ENCODE data around the gene EDN2.

The EDN2 gene

DNA sequence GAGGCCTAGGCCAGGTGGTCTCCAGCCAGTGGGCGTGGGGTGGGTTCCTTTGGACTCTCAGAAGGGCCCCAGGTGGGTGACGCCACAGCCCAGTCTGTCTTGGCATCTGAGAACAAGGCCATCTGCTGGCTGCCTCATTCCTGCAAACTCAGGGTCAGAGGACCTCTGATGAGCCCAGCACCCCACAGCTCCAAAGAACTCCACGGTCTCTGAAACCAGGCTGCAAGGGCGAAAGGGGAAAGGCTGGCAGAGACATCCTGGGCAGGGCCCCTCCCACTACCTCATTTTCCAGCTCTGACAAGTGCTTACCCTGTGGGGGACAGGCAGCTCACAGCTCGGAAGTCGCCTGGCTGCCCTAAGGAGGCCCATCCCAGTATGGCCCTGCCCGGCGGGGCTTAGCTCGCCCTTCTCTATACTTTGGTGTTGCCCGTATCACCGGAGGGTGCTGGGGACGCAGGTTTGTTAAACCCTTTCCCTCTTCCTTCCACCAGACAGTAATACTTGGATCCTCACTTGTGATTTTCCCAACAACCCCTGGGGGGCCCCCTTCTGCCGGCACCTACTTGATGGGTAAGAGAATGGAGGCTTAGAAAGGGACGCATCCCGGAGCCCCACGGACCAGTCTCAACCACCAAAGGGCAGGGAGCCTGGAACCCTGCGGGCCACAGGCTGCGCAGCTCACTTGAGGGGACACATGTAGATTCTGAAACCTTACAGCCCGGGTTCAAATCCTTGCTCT is 10.9 kb upstream of the EDN2 start (continued):
- TF ChIP-seq ZNF24 (tag by site-specific recombination; IDR thresholded peaks at IDR 0.05), result no peak
- TF ChIP-seq, protein P1, sequence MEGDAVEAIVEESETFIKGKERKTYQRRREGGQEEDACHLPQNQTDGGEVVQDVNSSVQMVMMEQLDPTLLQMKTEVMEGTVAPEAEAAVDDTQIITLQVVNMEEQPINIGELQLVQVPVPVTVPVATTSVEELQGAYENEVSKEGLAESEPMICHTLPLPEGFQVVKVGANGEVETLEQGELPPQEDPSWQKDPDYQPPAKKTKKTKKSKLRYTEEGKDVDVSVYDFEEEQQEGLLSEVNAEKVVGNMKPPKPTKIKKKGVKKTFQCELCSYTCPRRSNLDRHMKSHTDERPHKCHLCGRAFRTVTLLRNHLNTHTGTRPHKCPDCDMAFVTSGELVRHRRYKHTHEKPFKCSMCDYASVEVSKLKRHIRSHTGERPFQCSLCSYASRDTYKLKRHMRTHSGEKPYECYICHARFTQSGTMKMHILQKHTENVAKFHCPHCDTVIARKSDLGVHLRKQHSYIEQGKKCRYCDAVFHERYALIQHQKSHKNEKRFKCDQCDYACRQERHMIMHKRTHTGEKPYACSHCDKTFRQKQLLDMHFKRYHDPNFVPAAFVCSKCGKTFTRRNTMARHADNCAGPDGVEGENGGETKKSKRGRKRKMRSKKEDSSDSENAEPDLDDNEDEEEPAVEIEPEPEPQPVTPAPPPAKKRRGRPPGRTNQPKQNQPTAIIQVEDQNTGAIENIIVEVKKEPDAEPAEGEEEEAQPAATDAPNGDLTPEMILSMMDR (tag by site-specific recombination; IDR thresholded peaks at IDR 0.05), result peak; percentile 21; the same call in 1 of the 2 replicates
- TF ChIP-seq ZNF335 (tag by site-specific recombination; conservative IDR thresholded peaks at IDR 0.05), result peak; percentile 16; the same call in 1 of the 2 replicates
- peak; percentile 38; the same call in 1 of the 2 replicates for TF ChIP-seq ZIC2 (tag by site-specific recombination; IDR thresholded peaks at IDR 0.05)
- TF ChIP-seq ZNF2 (tag by site-specific recombination; IDR thresholded peaks at IDR 0.05), result peak; percentile 38; the same call in 1 of the 2 replicates
- peak; percentile 23; the same call in 1 of the 2 replicates for TF ChIP-seq ZNF654 (tag by site-specific recombination; IDR thresholded peaks at IDR 0.05; ENCODE audit: low read depth)
- no peak for TF ChIP-seq ZNF248 (tag by site-specific recombination; IDR thresholded peaks at IDR 0.05)
- TF ChIP-seq ZNF423 (tag by site-specific recombination; IDR thresholded peaks at IDR 0.05), result no peak
- TF ChIP-seq ZNF184 (tag by site-specific recombination; IDR thresholded peaks at IDR 0.05), result no peak
- TF ChIP-seq ZNF10 (tag by site-specific recombination; IDR thresholded peaks at IDR 0.05), result 0 out of 2 replicates have a peak, but pooled peaks have one; percentile 31

DNA sequence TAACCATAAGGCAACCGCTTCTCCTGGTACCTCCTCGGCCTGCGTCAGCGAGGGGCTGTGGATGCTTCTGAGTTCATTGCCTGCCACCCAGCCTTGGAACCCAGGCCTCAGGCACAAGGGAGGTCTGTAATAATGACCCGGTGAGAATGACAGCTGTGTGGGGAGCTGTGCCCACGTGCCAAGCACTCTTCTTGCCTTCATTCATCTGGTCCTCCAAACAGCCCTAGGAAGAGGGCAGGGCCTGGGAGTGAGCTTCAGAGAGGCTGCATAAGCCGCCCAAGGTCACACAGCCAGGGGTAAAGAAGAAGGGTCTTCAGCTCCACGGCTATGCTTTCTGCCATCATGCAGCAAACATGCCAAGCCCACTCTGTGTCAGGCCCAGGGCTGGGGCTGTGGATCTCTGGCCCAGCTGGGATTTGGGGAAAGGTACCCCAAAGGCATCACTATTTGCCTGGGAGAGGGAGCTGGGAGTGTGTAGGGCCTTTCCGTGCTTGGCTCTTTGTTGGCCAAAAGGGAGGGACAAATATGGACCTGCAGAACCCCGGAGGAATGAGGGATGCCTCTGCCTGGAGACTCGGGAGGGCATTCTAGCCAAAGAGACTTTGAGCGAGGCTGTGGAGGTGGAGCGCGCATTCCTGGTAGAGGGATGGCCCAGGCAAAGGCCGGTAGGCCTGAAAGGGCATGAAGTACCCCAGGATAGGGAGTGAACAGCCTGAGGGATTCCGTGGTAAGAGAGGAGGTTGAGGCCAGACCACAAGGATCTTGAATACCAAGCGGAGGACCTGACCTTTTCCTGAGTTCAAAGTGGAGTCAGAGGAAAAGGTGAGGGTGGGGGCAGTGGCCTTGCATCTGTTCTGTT is 10.1 kb upstream of the EDN2 start:
- ChIA-PET CTCF (interaction anchor here (0.7 to 3.9 kb wide), 7 partner anchors 9 to 220 kb away, joined by 3 to 34 read pairs (median 4); partner anchors contain the start of gene EDN2), POLR2A (no interaction called here)
- no peaks in the 10 kb centered on the region for H3K36me3 ChIP-seq (ENCODE audit: control insufficient read depth in 2 of 2, insufficient read depth in 1 of 2, low read length in 2 of 2)
- H3K9me3 ChIP-seq (ENCODE audit: control insufficient read depth, insufficient read depth, low read depth, low read length), result no peaks in the 10 kb centered on the region
- no peak overlapping the region for H3K27ac ChIP-seq (ENCODE audit: extremely low read depth, low read depth, low read length)
- H3K4me1 ChIP-seq (ENCODE audit: control insufficient read depth, insufficient read depth, low read length), result peaks cover 2% of the 10 kb centered on the region
- no peak overlapping the region for H3K4me3 ChIP-seq (ENCODE audit: low read depth, low read length)
- TF ChIP-seq BCL11B (tag by site-specific recombination; IDR thresholded peaks at IDR 0.05; ENCODE audit: low read depth), result no peak
- no peak for TF ChIP-seq SALL2 (tag by site-specific recombination; IDR thresholded peaks at IDR 0.05; ENCODE audit: borderline replicate concordance)
- TF ChIP-seq ZNF701 (tag by site-specific recombination; IDR thresholded peaks at IDR 0.05), result no peak
- TF ChIP-seq ZNF561 (tag by site-specific recombination; IDR thresholded peaks at IDR 0.05; ENCODE audit: borderline replicate concordance), result no peak
- TF ChIP-seq, protein P2, sequence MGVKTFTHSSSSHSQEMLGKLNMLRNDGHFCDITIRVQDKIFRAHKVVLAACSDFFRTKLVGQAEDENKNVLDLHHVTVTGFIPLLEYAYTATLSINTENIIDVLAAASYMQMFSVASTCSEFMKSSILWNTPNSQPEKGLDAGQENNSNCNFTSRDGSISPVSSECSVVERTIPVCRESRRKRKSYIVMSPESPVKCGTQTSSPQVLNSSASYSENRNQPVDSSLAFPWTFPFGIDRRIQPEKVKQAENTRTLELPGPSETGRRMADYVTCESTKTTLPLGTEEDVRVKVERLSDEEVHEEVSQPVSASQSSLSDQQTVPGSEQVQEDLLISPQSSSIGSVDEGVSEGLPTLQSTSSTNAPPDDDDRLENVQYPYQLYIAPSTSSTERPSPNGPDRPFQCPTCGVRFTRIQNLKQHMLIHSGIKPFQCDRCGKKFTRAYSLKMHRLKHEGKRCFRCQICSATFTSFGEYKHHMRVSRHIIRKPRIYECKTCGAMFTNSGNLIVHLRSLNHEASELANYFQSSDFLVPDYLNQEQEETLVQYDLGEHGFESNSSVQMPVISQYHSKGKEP (tag by site-specific recombination; IDR thresholded peaks at IDR 0.05), result no peak
- no peak for TF ChIP-seq ZNF23 (tag by site-specific recombination; IDR thresholded peaks at IDR 0.05; ENCODE audit: borderline replicate concordance)
- TF ChIP-seq ZBTB1 (tag by site-specific recombination; IDR thresholded peaks at IDR 0.05), result no peak
- TF ChIP-seq ZNF768 (tag by site-specific recombination; IDR thresholded peaks at IDR 0.05), result 0 out of 2 replicates have a peak, but pooled peaks have one; percentile 26
- TF ChIP-seq, protein P3, sequence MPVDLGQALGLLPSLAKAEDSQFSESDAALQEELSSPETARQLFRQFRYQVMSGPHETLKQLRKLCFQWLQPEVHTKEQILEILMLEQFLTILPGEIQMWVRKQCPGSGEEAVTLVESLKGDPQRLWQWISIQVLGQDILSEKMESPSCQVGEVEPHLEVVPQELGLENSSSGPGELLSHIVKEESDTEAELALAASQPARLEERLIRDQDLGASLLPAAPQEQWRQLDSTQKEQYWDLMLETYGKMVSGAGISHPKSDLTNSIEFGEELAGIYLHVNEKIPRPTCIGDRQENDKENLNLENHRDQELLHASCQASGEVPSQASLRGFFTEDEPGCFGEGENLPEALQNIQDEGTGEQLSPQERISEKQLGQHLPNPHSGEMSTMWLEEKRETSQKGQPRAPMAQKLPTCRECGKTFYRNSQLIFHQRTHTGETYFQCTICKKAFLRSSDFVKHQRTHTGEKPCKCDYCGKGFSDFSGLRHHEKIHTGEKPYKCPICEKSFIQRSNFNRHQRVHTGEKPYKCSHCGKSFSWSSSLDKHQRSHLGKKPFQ (tag by site-specific recombination; IDR thresholded peaks at IDR 0.05), result no peak
- no peak for TF ChIP-seq ZSCAN30 (tag by site-specific recombination; IDR thresholded peaks at IDR 0.05)
- TF ChIP-seq, protein P4, sequence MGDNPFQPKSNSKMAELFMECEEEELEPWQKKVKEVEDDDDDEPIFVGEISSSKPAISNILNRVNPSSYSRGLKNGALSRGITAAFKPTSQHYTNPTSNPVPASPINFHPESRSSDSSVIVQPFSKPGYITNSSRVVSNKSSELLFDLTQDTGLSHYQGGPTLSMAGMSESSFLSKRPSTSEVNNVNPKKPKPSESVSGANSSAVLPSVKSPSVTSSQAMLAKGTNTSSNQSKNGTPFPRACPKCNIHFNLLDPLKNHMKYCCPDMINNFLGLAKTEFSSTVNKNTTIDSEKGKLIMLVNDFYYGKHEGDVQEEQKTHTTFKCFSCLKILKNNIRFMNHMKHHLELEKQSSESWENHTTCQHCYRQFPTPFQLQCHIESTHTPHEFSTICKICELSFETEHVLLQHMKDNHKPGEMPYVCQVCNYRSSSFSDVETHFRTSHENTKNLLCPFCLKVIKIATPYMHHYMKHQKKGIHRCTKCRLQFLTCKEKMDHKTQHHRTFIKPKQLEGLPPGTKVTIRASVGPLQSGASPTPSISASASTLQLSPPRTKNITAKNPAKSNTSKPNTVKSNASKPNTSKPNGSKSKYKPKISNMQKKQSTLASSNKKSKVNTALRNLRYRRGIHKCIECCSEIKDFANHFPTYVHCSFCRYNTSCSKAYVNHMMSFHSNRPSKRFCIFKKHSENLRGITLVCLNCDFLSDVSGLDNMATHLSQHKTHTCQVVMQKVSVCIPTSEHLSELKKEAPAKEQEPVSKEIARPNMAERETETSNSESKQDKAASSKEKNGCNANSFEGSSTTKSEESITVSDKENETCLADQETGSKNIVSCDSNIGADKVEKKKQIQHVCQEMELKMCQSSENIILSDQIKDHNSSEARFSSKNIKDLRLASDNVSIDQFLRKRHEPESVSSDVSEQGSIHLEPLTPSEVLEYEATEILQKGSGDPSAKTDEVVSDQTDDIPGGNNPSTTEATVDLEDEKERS (tag by site-specific recombination; IDR thresholded peaks at IDR 0.05), result no peak
- TF ChIP-seq, protein P5, sequence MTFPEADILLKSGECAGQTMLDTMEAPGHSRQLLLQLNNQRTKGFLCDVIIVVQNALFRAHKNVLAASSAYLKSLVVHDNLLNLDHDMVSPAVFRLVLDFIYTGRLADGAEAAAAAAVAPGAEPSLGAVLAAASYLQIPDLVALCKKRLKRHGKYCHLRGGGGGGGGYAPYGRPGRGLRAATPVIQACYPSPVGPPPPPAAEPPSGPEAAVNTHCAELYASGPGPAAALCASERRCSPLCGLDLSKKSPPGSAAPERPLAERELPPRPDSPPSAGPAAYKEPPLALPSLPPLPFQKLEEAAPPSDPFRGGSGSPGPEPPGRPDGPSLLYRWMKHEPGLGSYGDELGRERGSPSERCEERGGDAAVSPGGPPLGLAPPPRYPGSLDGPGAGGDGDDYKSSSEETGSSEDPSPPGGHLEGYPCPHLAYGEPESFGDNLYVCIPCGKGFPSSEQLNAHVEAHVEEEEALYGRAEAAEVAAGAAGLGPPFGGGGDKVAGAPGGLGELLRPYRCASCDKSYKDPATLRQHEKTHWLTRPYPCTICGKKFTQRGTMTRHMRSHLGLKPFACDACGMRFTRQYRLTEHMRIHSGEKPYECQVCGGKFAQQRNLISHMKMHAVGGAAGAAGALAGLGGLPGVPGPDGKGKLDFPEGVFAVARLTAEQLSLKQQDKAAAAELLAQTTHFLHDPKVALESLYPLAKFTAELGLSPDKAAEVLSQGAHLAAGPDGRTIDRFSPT (tag by site-specific recombination; IDR thresholded peaks at IDR 0.05), result no peak

All from HEK293 (cell line).